CD4-positive, alpha-beta T cell treated with Interleukin-10 for 1 hour (primary cell): ENCODE measurements around the gene NPB.
"Not testable (repeated sequence)": the region's sequence is repeated elsewhere in the genome, so short reads cannot be mapped to it uniquely, and the experiment has no call there.

Source experiments
- DNase-seq: peaks from one replicate; pipeline ENCODE4 v3.0.0-alpha.2; 2020

NPB gene

GRCh38 chr17:81913394-81914102, 11.5 kb downstream of the NPB start:
- no peak for DNase-seq

DNA sequence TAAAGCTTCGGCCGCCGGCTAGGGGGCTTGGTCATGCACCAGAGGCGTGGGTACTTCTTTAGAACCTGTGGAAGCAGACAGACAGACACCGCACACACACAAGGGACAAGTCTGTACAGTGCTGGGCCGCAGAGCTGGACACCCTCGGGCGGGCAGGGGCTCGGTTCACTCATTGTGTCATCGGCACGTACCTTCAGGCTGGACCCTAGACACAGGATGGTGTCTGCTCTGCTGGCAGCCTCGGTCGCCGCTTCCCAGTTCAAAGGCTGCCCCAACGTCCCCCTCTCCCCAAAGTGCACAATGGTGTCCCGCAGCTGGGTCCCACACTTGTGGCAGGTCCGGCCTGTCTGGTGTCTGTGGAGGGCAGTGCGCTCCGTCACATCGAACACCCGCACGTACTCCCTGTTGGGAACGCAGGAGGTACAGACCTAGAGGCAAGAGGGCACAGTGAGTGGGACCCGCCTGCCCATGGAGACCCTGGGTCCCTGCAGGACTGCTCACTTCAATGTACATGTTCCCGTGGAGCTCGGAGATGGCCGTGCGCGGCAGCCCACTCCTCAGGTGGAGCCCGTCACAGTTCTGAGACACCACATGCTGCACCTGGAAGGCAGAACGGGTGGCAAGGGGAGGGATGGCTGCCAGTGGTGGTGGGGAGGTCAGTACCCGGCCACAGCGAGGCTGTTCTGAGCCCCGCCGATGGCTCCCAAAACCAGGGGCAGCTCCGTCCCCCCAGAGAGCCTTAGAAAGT, 12.2 kb downstream of the NPB start:
- DNase-seq = no peak

- DNase-seq = no peak
Observed at GRCh38 chr17:81915331-81915730, 13.3 kb downstream of the NPB start.

DNA sequence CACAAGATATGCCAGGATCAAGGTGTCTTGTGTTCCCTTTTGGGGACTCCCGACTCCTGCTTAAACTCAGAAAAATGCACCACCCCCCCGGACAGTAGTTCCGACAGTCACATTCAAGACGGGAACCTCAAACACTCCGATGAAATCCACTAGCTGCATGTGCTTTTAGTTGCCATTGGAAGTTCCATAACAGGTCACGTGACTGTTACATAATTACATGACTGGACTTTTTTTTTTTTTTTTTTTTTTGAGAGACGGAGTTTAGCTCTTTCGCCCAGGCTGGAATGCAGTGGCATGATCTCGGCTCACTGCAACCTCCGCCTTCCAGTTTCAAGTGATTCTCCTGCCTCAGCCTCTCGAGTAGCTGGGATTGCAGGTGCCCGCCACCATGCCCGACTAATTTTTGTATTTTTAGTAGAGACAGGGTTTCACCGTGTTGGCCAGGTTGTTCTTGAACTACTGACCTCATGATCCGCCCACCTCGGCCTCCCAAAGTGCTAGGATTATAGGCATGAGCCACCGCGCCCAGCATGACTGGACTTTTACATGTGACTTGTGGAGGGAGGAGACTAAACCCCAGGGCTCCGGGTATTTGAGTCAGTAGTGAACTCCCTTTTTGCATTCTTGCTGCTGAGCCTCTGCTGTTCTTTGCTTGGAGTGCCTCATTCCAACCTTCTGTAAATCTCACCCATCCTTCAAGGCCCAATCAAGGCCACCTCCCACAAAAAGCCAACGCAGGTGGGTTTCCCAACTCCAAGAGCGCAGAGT, 14.4 kb downstream of the NPB start:
- DNase-seq = no peak

GRCh38 chr17:81917565-81918332, 15.7 kb downstream of the NPB start, which contains the start of gene SIRT7:
SIRT7 (minus strand) TSS chr17:81918176; CDS start chr17:81918131, 45 bp downstream.
- DNase-seq = peak; percentile 88

DNA sequence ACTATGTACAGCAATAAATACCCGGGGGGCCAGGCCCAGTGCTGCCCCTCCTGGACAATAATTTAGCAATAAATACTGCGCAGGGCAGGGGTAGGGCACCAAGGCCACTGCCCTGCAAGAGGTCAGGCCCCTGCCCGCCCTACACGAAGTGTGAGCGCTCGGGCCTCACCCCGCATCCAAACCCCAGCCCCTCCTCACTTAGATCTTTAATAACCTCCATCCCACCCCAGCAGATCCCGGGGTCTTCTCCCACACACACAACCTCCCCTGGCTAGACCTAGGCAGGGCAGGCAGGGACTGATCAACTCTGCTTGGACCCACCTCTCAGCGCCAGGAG, 16.3 kb downstream of the NPB start:
- DNase-seq = not testable (repeated sequence)

DNA sequence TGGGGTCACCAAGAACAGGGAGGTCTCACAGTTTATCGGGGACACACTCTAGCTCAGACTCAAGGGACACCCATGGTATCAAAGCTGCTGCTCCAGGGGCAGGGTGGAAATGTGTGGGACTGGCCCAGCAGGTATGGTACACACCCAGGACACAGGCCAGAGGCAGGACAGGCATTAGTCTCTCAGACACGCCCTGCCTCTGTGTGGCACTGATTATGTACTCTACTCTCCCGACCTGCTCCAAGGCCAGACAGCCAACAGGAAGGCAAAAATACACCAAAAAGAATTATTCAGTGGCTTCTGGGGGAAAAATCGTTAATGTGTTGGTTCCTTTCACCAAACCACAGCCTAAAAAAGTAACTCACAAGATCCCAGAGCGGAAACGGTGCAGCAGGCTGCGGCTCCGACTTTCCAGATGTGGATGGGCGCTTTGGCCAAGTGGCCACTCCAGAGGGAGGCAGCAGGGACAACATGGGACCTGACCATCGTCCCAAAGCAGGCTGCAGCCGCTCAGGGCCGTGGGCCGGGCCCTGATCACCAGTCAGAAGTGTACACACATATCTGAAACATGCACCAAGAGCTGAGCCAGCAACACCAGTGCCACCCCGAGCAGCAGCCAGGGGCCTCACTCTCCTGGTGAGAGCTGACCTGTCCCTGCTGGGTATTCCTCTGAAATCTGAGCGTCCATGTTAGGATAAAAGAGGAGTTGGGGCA, 17.0 kb downstream of the NPB start:
- DNase-seq = no peak

GRCh38 chr17:81920612-81921536, 18.8 kb downstream of the NPB start:
- DNase-seq = no peak

DNA sequence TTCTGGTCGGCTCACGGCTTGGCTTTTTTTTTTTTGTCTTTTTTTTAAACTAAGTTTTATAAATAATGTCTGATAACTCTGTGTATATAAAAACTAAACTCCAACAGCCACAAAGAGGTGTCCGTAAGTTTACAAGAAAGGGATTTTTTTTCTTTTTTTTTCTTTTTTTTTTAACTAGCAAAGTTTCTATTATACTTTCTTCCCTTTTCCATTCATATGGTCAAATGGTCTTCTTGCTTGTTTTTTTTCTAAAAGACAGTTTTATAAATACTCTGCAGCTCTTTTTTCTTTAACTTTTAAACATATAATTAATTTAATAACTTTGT, 19.5 kb downstream of the NPB start:
- no peak for DNase-seq

DNA sequence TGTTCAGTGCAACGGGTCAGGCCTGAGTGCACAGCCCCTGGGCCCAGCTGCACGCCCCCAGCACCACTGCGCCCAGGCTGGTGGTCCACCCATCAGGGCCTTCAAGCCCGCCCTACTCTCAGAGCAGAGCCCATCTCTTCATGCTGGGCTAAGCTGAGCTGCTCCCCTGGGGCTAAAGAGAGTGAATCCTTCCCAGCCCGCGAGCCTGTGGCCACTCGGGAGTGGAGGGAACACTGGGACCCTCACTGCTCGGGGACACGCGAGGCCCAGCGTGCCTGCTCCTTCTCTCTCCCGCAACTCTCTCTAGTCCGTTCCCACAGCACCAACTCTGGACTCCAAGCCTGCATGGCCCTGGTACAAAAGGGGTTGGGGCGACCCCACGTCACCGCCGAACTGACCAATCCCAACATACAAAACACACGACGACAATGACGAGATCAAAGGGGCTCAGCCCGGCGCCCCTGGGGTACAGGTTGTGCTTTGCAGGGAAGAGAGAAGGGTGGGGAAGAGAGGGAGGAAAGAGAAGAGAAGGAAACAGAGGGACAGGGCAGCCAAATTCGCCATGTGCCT, 20.0 kb downstream of the NPB start:
- DNase-seq = no peak

- no peak for DNase-seq
Observed at GRCh38 chr17:81922566-81923301, 20.7 kb downstream of the NPB start.

- DNase-seq = no peak
Observed at GRCh38 chr17:81923302-81924260, 21.5 kb downstream of the NPB start.

GRCh38 chr17:81924557-81925532, 22.8 kb downstream of the NPB start:
- DNase-seq = peak; percentile 28

DNA sequence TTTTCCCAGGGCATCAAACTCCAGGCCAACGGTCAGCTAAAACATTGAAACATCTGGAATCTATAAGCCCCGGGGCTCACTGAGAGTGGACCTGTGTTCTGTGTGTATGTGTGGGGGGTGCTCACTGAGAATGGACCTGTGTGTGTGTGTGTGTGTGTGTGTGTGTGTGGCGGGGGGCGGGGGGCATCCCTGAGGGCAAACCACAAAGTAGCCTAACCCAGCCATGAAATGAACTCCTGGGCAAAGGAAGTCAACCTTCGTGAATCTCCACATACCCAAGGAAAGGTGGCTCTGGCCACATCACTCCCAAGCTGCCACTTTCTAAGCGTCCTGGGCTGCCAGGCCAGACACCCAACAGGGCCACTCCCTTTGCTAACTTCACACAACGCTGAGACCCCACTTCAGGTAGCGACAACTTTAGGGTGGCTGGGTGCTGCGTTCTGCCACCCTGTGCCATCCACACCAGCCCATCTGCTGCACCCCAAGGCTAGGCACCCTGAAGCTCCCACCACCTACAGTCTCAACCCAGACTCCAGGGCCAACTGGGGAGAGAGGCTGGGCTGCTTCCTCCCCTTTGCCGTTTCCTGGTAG, 23.9 kb downstream of the NPB start:
- DNase-seq = no peak

- DNase-seq = peak; percentile 53
Observed at GRCh38 chr17:81926451-81927151, 24.6 kb downstream of the NPB start.

- no peak for DNase-seq
Observed at GRCh38 chr17:81927152-81927652, 25.2 kb downstream of the NPB start.
